ENCODE measurements around the gene RAD23A. TPM values are rescaled to one million over a fixed set of nuclear protein-coding genes. Genes with fewer than 3 reads are reported as not detected.
A peak's percentile ranks its signal among the peaks of the same experiment; 100 is the strongest.

RAD23A gene
- total and polyA plus RNA-seq, 5 experiments from 2014 or later = 78.0 to 125 (median 114) TPM

DNA sequence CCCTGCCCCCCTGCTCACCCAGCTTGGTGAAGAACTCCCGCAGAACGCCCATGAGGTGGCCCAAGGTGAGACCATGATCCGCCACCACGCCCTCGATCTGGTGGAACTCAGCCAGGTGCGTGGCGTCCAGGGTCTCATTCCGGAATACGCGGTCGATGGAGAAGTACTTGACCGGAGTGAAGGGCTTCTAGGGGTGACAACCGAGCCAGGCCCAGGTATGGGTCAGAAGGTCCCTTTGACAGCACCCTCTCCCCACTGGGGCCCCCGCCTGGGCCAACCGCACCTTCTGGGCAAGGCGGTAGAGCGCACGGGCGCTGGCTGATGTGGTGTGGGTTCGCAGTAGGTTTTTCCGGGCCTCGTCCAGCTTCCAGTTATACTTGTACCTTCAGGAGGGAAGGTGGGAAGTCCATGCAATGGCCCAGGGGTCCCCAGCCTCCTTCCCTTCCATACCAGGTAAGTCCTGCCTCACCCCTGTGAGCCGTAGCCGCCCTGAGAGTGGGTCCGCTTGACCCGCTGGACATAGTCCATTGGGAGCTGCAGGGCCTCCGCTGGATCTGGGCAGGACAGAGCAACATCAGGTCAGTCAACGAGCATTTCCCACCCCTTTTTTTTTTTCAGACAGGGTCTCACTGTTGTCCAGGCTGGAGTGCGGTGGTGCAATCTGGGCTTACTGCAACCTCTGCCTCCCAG lies 20.9 kb upstream of the RAD23A start:
- peaks cover 0 to 68% (median 23%) of the 10 kb centered on the region in 3 donors for H3K36me3 Mint-ChIP-seq
- POLR2A ChIA-PET = interaction anchor here (0.9 to 12.8 kb wide), 3 partner anchors 7 to 176 kb away, joined by 3 to 122 read pairs (median 3); partner anchors contain the start of gene FARSA
- no peak overlapping the region for H3K4me3 Mint-ChIP-seq

GRCh38 chr19:12930002-12930645 lies 15.5 kb upstream of the RAD23A start:
- POLR2A ChIA-PET = interaction anchor here (1.6 to 6.0 kb wide), 2 partner anchors 12 to 39 kb away, joined by 5 to 122 read pairs; partner anchors contain the start of genes GCDH and SYCE2
- no peak for DNase-seq
- H3K9me3 Mint-ChIP-seq = no peaks in the 10 kb centered on the region
- peaks cover 14 to 32% (median 26%) of the 10 kb centered on the region in 4 donors for H3K4me1 Mint-ChIP-seq
- no peak for ATAC-seq
- no peak overlapping the region for H3K27ac Mint-ChIP-seq
- H3K27me3 Mint-ChIP-seq = no peaks in the 10 kb centered on the region
- peaks cover 0 to 57% (median 11%) of the 10 kb centered on the region in 3 donors for H3K36me3 Mint-ChIP-seq
- no peak overlapping the region for H3K4me3 Mint-ChIP-seq

More for the DNA sequence above, 20.9 kb upstream of the RAD23A start:
- Mint-ChIP-seq H3K27ac (no peak overlapping the region), H3K4me1 (peaks cover 0 to 5% (median 3%) of the 10 kb centered on the region in 4 donors), H3K27me3 (no peaks in the 10 kb centered on the region), H3K9me3 (no peaks in the 10 kb centered on the region)
- DNase-seq (no peak), ATAC-seq (no peak)

GRCh38 chr19:12932392-12933286 lies 13.0 kb upstream of the RAD23A start:
- H3K36me3 Mint-ChIP-seq = peaks cover 0 to 32% (median 6%) of the 10 kb centered on the region in 3 donors
- peak overlapping the region; percentile 74 to 98 (median 96) for H3K27ac Mint-ChIP-seq
- no peak for ATAC-seq
- H3K9me3 Mint-ChIP-seq = no peaks in the 10 kb centered on the region
- H3K27me3 Mint-ChIP-seq = no peaks in the 10 kb centered on the region
- H3K4me1 Mint-ChIP-seq = peaks cover 20 to 45% (median 39%) of the 10 kb centered on the region in 4 donors
- DNase-seq = no peak
- POLR2A ChIA-PET = interaction anchor here (0.5 to 6.0 kb wide), 15 partner anchors 7 to 1727 kb away, joined by 3 to 122 read pairs (median 4); partner anchors contain the start of genes DNASE2, GCDH, RAD23A and SYCE2
- peak overlapping the region; percentile 92 to 99 (median 97) for H3K4me3 Mint-ChIP-seq

DNA sequence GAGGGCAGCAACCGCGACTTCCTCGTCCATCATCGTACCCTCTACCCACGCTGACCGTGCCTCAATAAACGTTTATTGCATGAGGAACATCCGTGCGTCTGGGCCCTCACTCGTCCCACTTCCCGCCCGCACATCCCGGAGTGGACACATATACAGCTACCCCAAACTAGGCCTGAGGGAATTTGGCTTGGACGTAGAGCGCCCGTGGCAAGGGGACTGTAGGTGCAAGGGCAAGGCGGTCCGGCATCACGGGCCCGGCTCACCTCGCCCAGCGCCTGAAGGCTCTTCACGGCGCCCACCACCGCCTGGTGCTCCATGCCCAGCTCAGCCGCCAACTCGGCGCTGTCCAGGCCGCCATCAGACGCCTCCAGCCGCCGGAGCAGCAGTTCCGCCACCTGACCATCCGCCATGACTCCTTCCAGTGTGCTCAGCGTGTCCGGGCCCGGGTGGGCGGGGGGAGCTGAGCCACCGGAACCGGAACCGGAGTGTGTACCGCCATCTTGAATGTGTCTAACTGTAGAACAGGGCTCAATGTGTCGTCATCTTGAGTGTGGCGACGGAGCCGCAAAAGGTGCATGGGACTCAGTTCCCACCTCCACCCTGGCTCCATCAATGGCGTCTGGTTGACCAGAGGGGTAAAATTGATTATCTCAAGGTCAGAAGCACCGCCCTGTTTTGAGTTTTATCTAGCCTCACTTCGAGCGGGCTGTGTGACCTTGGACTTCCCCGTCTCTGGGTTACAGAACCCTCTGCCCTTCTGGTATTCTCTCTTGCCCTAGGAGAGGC lies 12.2 kb upstream of the RAD23A start, which contains the start of gene FARSA:
TSS of gene FARSA (minus strand) at position 425 of the 786 bp plus-strand sequence. CDS start at position 410, 15 bp downstream.
- H3K4me1 Mint-ChIP-seq = peaks cover 23 to 51% (median 46%) of the 10 kb centered on the region in 4 donors
- DNase-seq (peak; percentile 72 to 92 (median 82)), ATAC-seq (peak; percentile 46 to 57)
- H3K27me3 Mint-ChIP-seq = no peaks in the 10 kb centered on the region
- H3K4me3 Mint-ChIP-seq = peak within 1 kb of the TSS; percentile 92 to 99 (median 97)
- H3K36me3 Mint-ChIP-seq = peaks cover 0 to 26% (median 2%) of the 10 kb centered on the region in 3 donors
- POLR2A ChIA-PET = interaction anchor here (0.6 to 6.0 kb wide), 15 partner anchors 8 to 1499 kb away, joined by 3 to 122 read pairs (median 4); partner anchors contain the start of genes DNASE2, GADD45GIP1, GCDH and RAD23A
- H3K27ac Mint-ChIP-seq = peak within 1 kb of the TSS; percentile 88 to 98 (median 96)
- H3K9me3 Mint-ChIP-seq = no peaks in the 10 kb centered on the region

DNA sequence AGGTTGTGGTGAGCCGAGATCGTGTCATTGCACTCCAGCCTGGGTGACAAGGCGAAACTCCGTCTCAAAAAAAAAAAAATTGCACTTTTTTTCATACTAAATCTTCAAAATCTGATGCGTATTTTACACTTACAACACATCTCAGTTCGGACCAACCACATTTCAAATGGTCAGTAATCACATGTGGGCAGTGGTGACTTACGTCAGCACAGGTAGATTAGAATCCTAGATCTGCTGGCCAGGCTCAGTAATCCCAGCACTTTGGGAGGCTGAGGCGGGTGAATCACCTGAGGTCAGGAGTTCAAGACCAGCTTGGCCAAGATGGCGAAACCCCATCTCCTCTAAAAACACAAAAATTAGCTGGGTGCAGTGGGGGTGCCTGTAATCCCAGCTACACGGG lies 10.6 kb upstream of the RAD23A start:
- no peak for ATAC-seq
- DNase-seq = no peak
- Mint-ChIP-seq H3K4me1 (peaks cover 30 to 63% (median 59%) of the 10 kb centered on the region in 4 donors), H3K9me3 (no peaks in the 10 kb centered on the region), H3K4me3 (peak overlapping the region in 5 of 10 donors; percentile 5 to 33 (median 24)), H3K27me3 (no peaks in the 10 kb centered on the region), H3K27ac (no peak overlapping the region), H3K36me3 (peaks cover 4 to 23% (median 4%) of the 10 kb centered on the region in 3 donors)
- POLR2A ChIA-PET = interaction anchor here (0.9 to 6.0 kb wide), 3 partner anchors 17 to 183 kb away, joined by 3 to 122 read pairs (median 37); partner anchors contain the start of genes GCDH, NACC1 and SYCE2

- Mint-ChIP-seq H3K9me3 (no peaks in the 10 kb centered on the region), H3K4me3 (peak overlapping the region in 9 of 10 donors; percentile 30 to 97 (median 50)), H3K27me3 (no peaks in the 10 kb centered on the region), H3K36me3 (peaks cover 5 to 32% (median 8%) of the 10 kb centered on the region in 3 donors), H3K27ac (peak overlapping the region in 9 of 10 donors; percentile 1 to 94 (median 74)), H3K4me1 (peaks cover 36 to 68% (median 66%) of the 10 kb centered on the region in 4 donors)
- no peak for DNase-seq
- ATAC-seq = no peak
- POLR2A ChIA-PET = interaction anchor here (1.2 to 3.3 kb wide), 3 partner anchors 22 to 154 kb away, joined by 3 to 56 read pairs (median 8); partner anchors contain the start of genes GCDH and KLF1
Observed at GRCh38 chr19:12936582-12936981, 9.1 kb upstream of the RAD23A start.

DNA sequence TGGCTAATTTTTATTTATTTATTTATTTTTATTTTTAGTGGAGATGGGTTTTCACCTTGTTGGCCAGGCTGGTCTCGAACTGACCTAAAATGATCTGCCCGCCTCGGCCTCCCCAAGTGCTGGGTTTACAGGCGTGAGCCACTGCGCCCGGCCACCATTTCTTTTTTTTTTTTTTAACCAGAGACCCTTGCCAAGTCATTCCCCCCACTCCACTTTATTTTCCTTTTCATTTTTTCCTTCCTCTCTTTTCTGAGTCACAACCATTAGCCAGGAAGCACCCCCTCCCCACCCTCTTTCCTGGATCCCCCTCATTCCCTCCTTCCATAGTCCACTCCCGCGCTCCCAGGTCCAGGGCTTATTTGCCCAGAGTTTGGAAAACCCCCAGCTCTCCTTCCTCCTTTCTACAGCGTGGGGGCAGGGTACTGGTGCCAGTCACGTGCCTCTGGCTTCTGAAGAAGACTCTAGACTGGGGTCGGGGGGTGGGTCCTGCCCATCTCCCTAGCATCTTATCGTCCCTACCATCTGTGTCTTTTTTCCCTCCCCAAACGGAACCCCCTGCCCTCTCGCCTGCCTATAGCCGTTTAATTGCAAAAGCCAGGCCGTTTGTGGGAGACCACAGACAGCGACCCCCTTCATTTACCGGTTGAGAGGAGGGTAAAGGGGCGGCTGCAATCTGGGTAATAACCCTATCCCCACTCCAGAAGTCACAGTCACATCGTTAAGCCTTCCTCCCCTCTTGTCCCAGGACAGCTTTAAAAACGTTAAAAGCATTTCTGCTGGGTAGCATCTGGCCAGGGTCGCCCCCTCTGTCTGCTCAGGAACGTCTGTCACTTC lies 8.4 kb upstream of the RAD23A start:
- no peak for DNase-seq
- Mint-ChIP-seq H3K4me3 (peak overlapping the region; percentile 97 to 100 (median 98)), H3K27ac (peak overlapping the region; percentile 57 to 99 (median 96)), H3K4me1 (peaks cover 34 to 71% (median 66%) of the 10 kb centered on the region in 4 donors), H3K27me3 (no peaks in the 10 kb centered on the region), H3K9me3 (no peaks in the 10 kb centered on the region), H3K36me3 (peaks cover 5 to 40% (median 10%) of the 10 kb centered on the region in 3 donors)
- ATAC-seq = no peak
- POLR2A ChIA-PET = interaction anchor here (0.6 to 3.3 kb wide), 14 partner anchors 10 to 168 kb away, joined by 3 to 56 read pairs (median 6); partner anchors contain the start of genes GADD45GIP1, GCDH, JUNB and KLF1

DNA sequence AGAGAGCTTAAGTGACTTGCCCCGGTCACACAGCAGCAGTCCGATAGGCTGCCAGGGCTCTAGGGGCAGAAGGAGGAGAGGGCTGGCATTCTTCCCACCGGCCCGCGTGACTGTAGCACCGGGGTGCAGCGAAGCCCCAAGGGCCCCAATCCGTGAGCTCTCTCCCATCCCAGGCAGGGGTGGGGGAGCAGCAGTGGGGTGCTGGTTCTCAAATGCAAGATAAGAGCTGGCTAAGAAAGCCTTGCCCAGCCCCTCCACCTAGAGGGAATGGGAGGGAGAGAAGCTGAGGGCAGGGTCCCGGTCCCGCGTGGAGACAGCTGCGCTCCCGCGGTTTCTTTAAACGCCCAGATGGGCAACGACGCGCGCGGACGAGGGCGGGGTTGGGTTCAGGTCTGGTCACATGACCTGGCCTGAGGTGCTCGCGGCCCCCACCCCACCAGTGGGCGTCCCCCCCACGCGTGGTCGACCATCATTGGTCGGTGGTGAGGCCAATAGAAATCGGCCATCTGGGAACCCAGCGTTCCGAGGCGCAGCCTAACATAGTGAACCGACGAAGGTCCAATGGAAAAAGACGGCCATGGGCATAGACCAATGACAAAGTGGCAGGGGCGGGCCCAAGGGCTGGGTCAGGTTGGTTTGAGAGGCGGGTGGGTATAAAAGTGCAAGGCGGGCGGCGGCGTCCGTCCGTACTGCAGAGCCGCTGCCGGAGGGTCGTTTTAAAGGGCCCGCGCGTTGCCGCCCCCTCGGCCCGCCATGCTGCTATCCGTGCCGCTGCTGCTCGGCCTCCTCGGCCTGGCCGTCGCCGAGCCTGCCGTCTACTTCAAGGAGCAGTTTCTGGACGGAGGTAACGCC lies 7.5 kb upstream of the RAD23A start, which contains the start of gene CALR:
TSS of gene CALR (plus strand) at position 683 of the 852 bp plus-strand sequence. CDS start at position 754, 71 bp downstream.
- peak; percentile 88 to 91 for ATAC-seq
- Mint-ChIP-seq H3K36me3 (peaks cover 5 to 44% (median 11%) of the 10 kb centered on the region in 3 donors), H3K27me3 (no peaks in the 10 kb centered on the region), H3K9me3 (no peaks in the 10 kb centered on the region), H3K4me3 (peak within 1 kb of the TSS; percentile 97 to 100 (median 98)), H3K27ac (peak within 1 kb of the TSS; percentile 94 to 99 (median 96)), H3K4me1 (peaks cover 27 to 70% (median 61%) of the 10 kb centered on the region in 4 donors)
- peak; percentile 95 to 100 (median 100) for DNase-seq
- POLR2A ChIA-PET = interaction anchor here (0.6 to 3.3 kb wide), 16 partner anchors 9 to 1057 kb away, joined by 3 to 56 read pairs (median 6); partner anchors contain the start of genes GADD45GIP1, GCDH, JUNB and KLF1

GRCh38 chr19:12938779-12939601 lies 6.7 kb upstream of the RAD23A start:
- Mint-ChIP-seq H3K4me1 (peaks cover 27 to 70% (median 61%) of the 10 kb centered on the region in 4 donors), H3K27ac (peak overlapping the region; percentile 94 to 99 (median 96)), H3K4me3 (peak overlapping the region; percentile 97 to 100 (median 98)), H3K27me3 (no peaks in the 10 kb centered on the region), H3K9me3 (no peaks in the 10 kb centered on the region), H3K36me3 (peaks cover 5 to 52% (median 16%) of the 10 kb centered on the region in 3 donors)
- POLR2A ChIA-PET = interaction anchor here (0.8 to 3.3 kb wide), 8 partner anchors 9 to 161 kb away, joined by 3 to 56 read pairs (median 8); partner anchors contain the start of genes GADD45GIP1, GCDH, JUNB and KLF1
- ATAC-seq = peak; percentile 23 to 28
- peak in 6 of 10 donors; percentile 15 to 70 (median 32) for DNase-seq
